NCI-H1105 (cell line): ENCODE results near the gene SHMT2.

Experiments used
- DNase-seq: peaks from one replicate; lab custom pipeline; 2025; lab: John Stamatoyannopoulos, UW

Gene SHMT2

GRCh38 chr12:57215065-57215464, 14.4 kb upstream of the SHMT2 start:
- DNase-seq: no peak

- no peak for DNase-seq
Observed at GRCh38 chr12:57215668-57216013, 13.9 kb upstream of the SHMT2 start.

GRCh38 chr12:57216014-57216911, 13.2 kb upstream of the SHMT2 start, which contains the start of gene NXPH4:
TSS of gene NXPH4 (plus strand) at chr12:57216794. CDS start at chr12:57216970, 176 bp downstream.
- peak; percentile 15 for DNase-seq

GRCh38 chr12:57216921-57217879, 12.3 kb upstream of the SHMT2 start:
- DNase-seq: peak; percentile 11

- DNase-seq: no peak
Observed at GRCh38 chr12:57218030-57218853, 11.3 kb upstream of the SHMT2 start.

GRCh38 chr12:57219205-57219992, 10.1 kb upstream of the SHMT2 start:
- no peak for DNase-seq

- no peak for DNase-seq
Observed at GRCh38 chr12:57219993-57220754, 9.3 kb upstream of the SHMT2 start.

GRCh38 chr12:57220770-57221168, 8.7 kb upstream of the SHMT2 start:
- no peak for DNase-seq

GRCh38 chr12:57221169-57221917, 8.2 kb upstream of the SHMT2 start:
- no peak for DNase-seq

GRCh38 chr12:57222286-57223190, 7.0 kb upstream of the SHMT2 start:
- no peak for DNase-seq

GRCh38 chr12:57223191-57224165, 6.0 kb upstream of the SHMT2 start:
- no peak for DNase-seq

- DNase-seq: no peak
Observed at GRCh38 chr12:57224278-57224972, 5.1 kb upstream of the SHMT2 start.

GRCh38 chr12:57224973-57225679, 4.4 kb upstream of the SHMT2 start:
- peak; percentile 33 for DNase-seq

- no peak for DNase-seq
Observed at GRCh38 chr12:57225680-57226210, 3.8 kb upstream of the SHMT2 start.

GRCh38 chr12:57226588-57227314, 2.8 kb upstream of the SHMT2 start:
- DNase-seq: no peak
